Dedifferentiated amniotic fluid mesenchymal stem cell (primary cell): ENCODE measurements around the gene CAMTA1.
"Not testable (repeated sequence)": the region's sequence is repeated elsewhere in the genome, so short reads cannot be mapped to it uniquely, and the experiment has no call there.

Experiments used
- DNase-seq: peaks from one replicate; pipeline ENCODE4 v3.0.0-alpha.2; 2016; ENCODE audit errors: extremely low spot score

Gene CAMTA1

DNA sequence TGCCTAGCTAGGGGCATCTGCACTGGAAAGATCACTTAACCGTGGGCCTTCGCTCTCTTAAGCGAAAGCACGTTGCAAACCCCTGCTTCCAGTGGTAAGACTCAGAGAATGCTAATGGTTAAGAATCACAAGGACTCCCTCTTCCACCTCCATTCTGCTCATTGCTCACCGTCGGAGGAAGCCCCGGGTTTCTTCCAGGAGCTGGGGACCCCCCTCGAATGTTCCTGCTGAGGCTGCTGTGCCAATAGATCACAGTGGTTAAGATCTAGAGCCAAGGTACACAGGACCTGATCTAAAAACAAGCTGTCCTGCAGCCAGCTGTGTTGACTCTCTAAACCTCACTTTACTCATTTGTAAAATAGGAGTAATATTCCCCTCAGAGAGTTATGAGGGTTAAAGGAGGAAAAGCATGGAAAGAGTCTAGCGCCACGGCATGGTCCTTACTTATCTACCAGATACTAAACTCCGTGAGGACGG, 986.6 kb downstream of the CAMTA1 start:
- DNase-seq, result no peak

- no peak for DNase-seq
Measured at GRCh38 chr1:7777591-7777990, 992.3 kb downstream of the CAMTA1 start.

- DNase-seq, result no peak
Measured at GRCh38 chr1:7778133-7778628, 992.9 kb downstream of the CAMTA1 start.

DNA sequence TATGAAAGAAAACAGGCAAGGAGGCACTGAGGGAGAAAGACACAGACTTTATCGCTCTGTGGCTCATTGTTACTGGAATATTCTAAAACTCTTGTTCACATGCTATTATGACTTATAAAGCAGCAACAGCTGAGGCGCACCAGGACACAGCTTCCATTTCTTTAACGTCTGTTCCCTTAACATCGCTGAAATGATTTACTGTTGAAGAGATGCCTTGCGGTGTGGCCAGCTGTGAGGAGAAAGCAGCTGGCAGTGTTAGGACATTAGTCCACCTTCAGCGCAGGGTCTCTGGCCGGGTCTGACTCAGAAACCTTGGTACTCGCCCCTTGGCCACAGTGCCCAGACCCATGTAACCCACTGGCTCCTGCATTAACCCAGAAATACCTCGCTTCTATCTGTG, 995.7 kb downstream of the CAMTA1 start:
- no peak for DNase-seq

DNA sequence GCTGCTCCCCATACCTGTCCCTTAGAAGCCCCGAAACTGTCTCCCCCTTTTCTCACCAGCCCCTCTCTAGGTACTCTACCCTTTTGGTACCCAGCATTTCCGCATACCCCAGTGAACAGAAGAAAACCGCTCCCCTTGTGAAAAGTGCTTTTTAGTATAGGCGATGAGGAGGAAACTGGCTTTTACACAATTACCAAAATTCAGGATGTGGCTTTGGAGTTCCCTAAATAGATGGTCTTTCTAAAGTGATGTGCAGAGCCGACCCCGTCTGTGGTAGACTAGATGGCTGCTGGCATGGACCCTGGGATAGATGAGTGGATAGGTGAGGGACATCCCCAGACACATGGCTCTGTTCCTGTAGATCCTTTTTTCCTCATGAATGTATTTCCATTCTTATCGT, 996.2 kb downstream of the CAMTA1 start:
- DNase-seq, result no peak

- no peak for DNase-seq
Measured at GRCh38 chr1:7781923-7782495, 996.8 kb downstream of the CAMTA1 start.

DNA sequence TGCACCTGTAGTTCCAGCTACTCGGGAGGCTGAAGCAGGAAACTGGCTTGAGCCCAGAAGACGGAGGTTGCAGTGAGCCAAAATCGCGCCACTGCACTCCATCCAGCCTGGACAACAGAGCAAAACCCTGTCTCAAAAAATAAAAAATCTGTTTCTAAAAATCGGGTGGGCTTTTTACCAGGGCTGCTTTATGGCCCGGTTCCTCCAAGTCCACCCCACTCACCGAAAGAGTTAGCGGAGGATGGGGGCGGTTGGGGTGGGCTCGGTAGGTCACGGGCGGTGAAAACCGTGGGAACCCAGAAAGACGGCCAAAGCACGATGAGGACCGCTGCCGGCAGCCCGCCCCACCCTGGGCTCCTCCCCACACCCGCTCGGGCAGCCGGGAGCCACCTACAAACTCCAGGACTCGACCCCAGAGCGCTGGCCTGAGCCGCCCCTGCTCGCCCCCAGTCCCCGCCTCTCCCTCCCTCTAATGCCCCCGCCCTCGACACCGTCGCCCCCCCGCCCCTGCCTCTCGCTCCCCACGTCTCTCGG, 998.0 kb downstream of the CAMTA1 start:
- peak; percentile 19 for DNase-seq

- DNase-seq, result peak; percentile 94
Measured at GRCh38 chr1:7783826-7784491, 998.7 kb downstream of the CAMTA1 start, which contains the start of gene PER3. PER3 (plus strand) TSS chr1:7784291; CDS start chr1:7784878, 587 bp downstream.

DNA sequence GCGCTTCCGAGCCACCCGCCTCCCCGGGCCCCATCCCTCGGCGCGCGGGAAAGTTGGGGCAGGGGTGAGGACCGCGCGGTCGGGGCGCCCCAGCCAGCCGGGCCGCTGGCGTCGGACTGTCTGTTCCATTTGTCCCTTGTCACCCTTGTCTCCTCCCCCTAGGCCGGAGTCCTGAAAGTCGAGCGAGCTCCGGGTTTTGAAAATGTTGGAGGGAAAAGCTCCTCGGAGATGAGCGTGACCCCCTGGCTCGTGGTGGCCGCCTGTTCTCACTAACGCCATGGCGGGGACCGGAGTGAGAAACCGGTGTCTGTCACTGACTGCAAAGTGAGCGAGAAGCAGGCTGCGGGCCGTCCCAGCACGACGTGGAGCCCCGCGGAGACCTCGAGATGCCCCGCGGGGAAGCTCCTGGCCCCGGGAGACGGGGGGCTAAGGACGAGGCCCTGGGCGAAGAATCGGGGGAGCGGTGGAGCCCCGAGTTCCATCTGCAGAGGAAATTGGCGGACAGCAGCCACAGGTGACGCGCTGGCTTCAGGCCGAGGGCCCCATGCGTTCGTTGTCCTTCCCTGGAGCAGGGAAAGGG, 999.3 kb downstream of the CAMTA1 start:
- DNase-seq, result no peak

GRCh38 chr1:7785108-7785507, 999.9 kb downstream of the CAMTA1 start:
- DNase-seq, result no peak

DNA sequence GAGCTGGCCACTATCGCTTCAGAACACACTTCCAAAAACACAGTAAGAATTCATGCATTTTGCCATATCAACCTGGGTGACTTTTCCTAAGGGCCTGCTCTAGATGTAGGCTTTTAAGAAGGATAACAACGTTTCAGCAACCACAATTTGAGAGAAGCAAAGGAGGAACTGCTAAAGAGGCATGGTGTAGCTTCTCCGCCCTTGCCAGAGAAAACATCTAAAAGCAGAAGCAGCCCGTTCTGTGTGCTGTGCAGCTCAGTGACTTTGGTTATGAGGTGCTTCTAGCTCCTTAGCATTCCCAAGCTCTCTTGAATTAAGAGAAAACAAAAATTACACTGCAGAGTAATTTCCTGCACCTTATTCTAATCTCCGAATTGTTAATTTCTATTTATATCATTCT, 1001.5 kb downstream of the CAMTA1 start:
- DNase-seq, result no peak

GRCh38 chr1:7789828-7790227, 1004.6 kb downstream of the CAMTA1 start:
- no peak for DNase-seq

DNA sequence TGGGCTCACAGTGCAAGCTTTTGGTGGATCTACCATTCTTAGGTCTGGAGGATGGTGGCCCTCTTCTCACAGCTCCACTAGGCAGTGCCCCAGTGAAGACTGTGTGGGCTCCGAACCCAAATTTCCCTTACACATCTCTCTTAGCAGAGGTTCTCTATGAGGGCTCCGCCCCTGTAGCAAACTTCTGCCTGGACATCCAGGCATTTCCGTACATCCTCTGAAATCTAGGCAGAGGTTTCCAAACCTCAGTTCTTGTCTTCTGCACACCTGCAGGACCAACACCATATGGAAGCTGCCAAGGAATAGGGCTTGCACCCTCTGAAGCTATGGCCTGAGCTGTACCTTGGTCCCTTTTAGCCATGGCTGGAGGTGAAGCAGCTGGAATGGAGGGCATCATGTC, 1005.8 kb downstream of the CAMTA1 start:
- not testable (repeated sequence) for DNase-seq

DNA sequence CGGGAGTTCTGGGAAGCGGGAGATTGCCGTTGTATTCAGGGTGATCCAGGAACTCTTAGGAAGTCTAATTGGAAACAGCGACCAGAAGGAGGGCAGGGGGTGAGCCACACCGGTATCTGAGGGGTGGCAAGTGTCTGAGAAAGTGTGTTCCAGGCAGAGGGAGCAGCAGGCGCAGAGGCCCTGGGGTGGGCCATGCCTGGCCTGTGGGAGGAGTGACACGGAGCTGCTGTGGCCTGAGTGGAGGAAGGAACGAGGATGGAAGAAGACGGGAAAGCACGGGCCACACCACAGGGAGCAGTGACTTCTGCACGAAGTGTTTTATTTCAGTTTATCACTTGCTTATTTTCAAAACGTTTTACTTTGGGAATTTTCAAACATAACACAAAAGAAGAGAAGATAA, 1010.2 kb downstream of the CAMTA1 start:
- DNase-seq, result no peak

DNA sequence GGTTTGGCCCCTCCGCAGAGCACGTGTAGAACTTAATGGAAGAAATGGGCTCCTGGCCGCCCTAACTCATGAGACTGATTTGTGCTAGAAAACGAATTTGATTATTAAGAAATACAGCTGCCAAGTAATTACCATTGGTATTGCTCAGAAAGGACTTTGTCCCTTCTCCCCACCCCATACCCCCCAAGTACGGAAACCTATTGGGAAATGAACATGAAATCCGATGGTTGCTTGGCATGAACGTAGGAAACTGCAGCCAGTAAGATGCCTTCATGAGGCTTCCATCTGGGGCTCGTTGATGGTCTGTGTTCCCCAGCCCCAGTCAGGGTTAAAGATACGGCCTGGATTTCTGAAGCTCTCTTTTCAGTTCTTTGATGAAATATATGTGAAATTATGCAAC, 1020.2 kb downstream of the CAMTA1 start:
- no peak for DNase-seq

- DNase-seq, result no peak
Measured at GRCh38 chr1:7808253-7808844, 1023.1 kb downstream of the CAMTA1 start.

DNA sequence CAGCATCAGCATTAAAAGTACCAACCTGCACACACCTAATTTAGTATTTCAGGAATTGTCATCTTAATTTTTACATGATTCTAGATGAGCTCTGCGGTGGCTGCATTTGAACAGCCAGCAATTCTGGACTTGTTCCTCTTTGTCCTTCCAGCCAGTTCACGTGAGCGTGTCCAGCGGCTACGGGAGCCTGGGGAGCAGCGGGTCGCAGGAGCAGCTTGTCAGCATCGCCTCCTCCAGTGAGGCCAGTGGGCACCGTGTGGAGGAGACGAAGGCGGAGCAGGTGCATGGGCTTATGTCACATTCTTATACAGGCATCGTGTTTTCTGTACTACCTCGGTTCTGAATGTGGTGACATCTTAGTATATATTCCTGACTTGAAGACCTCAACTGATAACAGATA, 1024.5 kb downstream of the CAMTA1 start:
- DNase-seq, result no peak

DNA sequence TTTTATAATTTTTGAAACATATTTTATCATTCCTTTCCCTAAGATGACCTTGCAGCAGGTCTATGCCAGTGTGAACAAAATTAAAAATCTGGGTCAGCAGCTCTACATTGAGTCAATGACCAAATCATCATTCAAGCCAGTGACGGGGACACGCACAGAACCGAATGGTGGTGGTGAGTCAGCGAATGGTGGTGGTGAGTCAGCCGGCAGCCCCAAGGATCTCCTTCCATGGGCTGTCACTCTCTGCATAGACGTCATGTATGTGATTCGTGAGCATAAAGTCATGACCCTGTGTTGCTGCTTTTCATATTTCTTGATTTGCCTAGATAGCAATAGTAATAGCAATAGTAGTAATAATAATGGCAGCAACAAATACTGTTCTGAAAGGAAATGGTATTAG, 1025.1 kb downstream of the CAMTA1 start:
- peak; percentile 20 for DNase-seq

DNA sequence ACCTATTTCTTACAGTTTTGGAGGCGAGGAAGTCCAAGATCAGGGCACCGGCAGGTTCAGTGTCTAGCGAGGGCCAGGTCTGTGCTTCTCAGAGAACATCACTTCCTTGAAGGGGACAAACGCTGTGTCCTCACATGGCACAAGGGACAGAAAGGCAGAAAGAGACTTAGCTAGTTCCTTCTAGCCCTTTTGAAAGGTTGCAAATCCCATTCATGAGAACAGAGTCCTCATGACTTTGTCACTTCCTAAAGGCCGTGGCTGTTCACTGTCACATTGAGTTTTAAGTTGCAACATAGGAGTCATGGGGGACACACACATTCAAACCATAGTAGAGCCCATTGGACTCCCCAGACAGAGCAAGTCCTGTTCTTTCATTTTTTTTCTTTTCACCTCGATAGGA, 1026.2 kb downstream of the CAMTA1 start:
- DNase-seq, result no peak

GRCh38 chr1:7813677-7814373, 1028.6 kb downstream of the CAMTA1 start:
- no peak for DNase-seq
